Mononuclear cell (primary cell): ENCODE measurements around the gene RTRAF. TPM values are rescaled to one million over a fixed set of nuclear protein-coding genes. Genes with fewer than 3 reads are reported as not detected.

Source experiments
- H3K27me3 ChIP-seq: 2 replicates; pipeline ENCODE4 v1.6.0; 2011; ENCODE audit warnings: low read length, control low read depth; ENCODE audit not compliant: insufficient read depth
- H3K4me1 ChIP-seq: 2 replicates; pipeline ENCODE4 v1.5.1; 2011; ENCODE audit warnings: mild to moderate bottlenecking, low read length, control low read depth; ENCODE audit not compliant: insufficient read depth
- H3K4me3 ChIP-seq: 2 replicates; pipeline ENCODE4 v1.5.1; 2011; ENCODE audit warnings: mild to moderate bottlenecking, low read length, moderate library complexity
- H3K9me3 ChIP-seq: 2 replicates; pipeline ENCODE4 v1.5.1; 2011; ENCODE audit warnings: low read depth, mild to moderate bottlenecking, control low read depth, low read length
- total RNA-seq: library from RNA; depleted of rRNA; stranded (reverse); fragments of >200 nt; gene quantifications from one replicate; pipeline ENCODE4 v1.2.3, GENCODE V29; 2012

Gene RTRAF
- total RNA-seq, 1 donor: 99.7 TPM

- H3K4me1 ChIP-seq: no peaks in the 10 kb centered on the region
- H3K9me3 ChIP-seq: no peaks in the 10 kb centered on the region
- no peak overlapping the region for H3K4me3 ChIP-seq
- peaks cover 3% of the 10 kb centered on the region for H3K27me3 ChIP-seq
These were observed 32.7 kb downstream of the RTRAF start for GRCh38 chr14:52021957-52022600.

GRCh38 chr14:52023518-52023917 lies 34.2 kb downstream of the RTRAF start:
- Histone ChIP-seq H3K27me3 (peaks cover 3% of the 10 kb centered on the region), H3K9me3 (no peaks in the 10 kb centered on the region), H3K4me3 (no peak overlapping the region)

GRCh38 chr14:52025310-52025709 lies 36.0 kb downstream of the RTRAF start:
- Histone ChIP-seq H3K4me3 (no peak overlapping the region), H3K27me3 (peaks cover 2% of the 10 kb centered on the region), H3K9me3 (no peaks in the 10 kb centered on the region), H3K4me1 (no peaks in the 10 kb centered on the region)

More at GRCh38 chr14:52023518-52023917, 34.2 kb downstream of the RTRAF start:
- H3K4me1 ChIP-seq: no peaks in the 10 kb centered on the region

- H3K27me3 ChIP-seq: no peaks in the 10 kb centered on the region
- no peak overlapping the region for H3K4me3 ChIP-seq
- H3K4me1 ChIP-seq: no peaks in the 10 kb centered on the region
- H3K9me3 ChIP-seq: no peaks in the 10 kb centered on the region
These were observed 36.8 kb downstream of the RTRAF start for GRCh38 chr14:52026017-52026660.

- Histone ChIP-seq H3K9me3 (no peaks in the 10 kb centered on the region), H3K4me1 (no peaks in the 10 kb centered on the region), H3K4me3 (no peak overlapping the region), H3K27me3 (no peaks in the 10 kb centered on the region)
These were observed 37.6 kb downstream of the RTRAF start for GRCh38 chr14:52026901-52027300.

GRCh38 chr14:52029881-52030280 lies 40.5 kb downstream of the RTRAF start:
- no peaks in the 10 kb centered on the region for H3K9me3 ChIP-seq
- H3K4me1 ChIP-seq: no peaks in the 10 kb centered on the region
- H3K27me3 ChIP-seq: no peaks in the 10 kb centered on the region
- H3K4me3 ChIP-seq: no peak overlapping the region

- H3K9me3 ChIP-seq: no peaks in the 10 kb centered on the region
- no peaks in the 10 kb centered on the region for H3K27me3 ChIP-seq
- no peaks in the 10 kb centered on the region for H3K4me1 ChIP-seq
- H3K4me3 ChIP-seq: no peak overlapping the region
These were observed 42.4 kb downstream of the RTRAF start for GRCh38 chr14:52031781-52032180.

- no peak overlapping the region for H3K4me3 ChIP-seq
- no peaks in the 10 kb centered on the region for H3K9me3 ChIP-seq
These were observed 43.0 kb downstream of the RTRAF start for GRCh38 chr14:52032204-52032801.

GRCh38 chr14:52033101-52033642 lies 43.8 kb downstream of the RTRAF start:
- Histone ChIP-seq H3K9me3 (no peaks in the 10 kb centered on the region), H3K4me3 (no peak overlapping the region), H3K4me1 (no peaks in the 10 kb centered on the region), H3K27me3 (no peaks in the 10 kb centered on the region)

More at GRCh38 chr14:52032204-52032801, 43.0 kb downstream of the RTRAF start:
- Histone ChIP-seq H3K27me3 (no peaks in the 10 kb centered on the region), H3K4me1 (no peaks in the 10 kb centered on the region)

GRCh38 chr14:52039124-52039815 lies 49.9 kb downstream of the RTRAF start:
- no peaks in the 10 kb centered on the region for H3K4me1 ChIP-seq
- H3K4me3 ChIP-seq: no peak overlapping the region
- no peaks in the 10 kb centered on the region for H3K9me3 ChIP-seq
- H3K27me3 ChIP-seq: no peaks in the 10 kb centered on the region

- Histone ChIP-seq H3K4me3 (no peak overlapping the region), H3K27me3 (no peaks in the 10 kb centered on the region), H3K4me1 (no peaks in the 10 kb centered on the region), H3K9me3 (no peaks in the 10 kb centered on the region)
These were observed 51.3 kb downstream of the RTRAF start for GRCh38 chr14:52040598-52040997.

GRCh38 chr14:52042371-52043289 lies 53.3 kb downstream of the RTRAF start:
- H3K9me3 ChIP-seq: no peaks in the 10 kb centered on the region

GRCh38 chr14:52043690-52044089 lies 54.3 kb downstream of the RTRAF start:
- Histone ChIP-seq H3K4me3 (no peak overlapping the region), H3K4me1 (no peaks in the 10 kb centered on the region), H3K27me3 (no peaks in the 10 kb centered on the region), H3K9me3 (no peaks in the 10 kb centered on the region)

More at GRCh38 chr14:52042371-52043289, 53.3 kb downstream of the RTRAF start:
- H3K27me3 ChIP-seq: no peaks in the 10 kb centered on the region
- H3K4me1 ChIP-seq: no peaks in the 10 kb centered on the region
- H3K4me3 ChIP-seq: no peak overlapping the region

GRCh38 chr14:52044791-52045522 lies 55.6 kb downstream of the RTRAF start:
- H3K9me3 ChIP-seq: no peaks in the 10 kb centered on the region
- no peak overlapping the region for H3K4me3 ChIP-seq
- H3K27me3 ChIP-seq: no peaks in the 10 kb centered on the region
- H3K4me1 ChIP-seq: no peaks in the 10 kb centered on the region
